GM12865 (cell line): ENCODE results near the gene MBTPS1.

Experiments
- DNase-seq: peaks from one replicate; pipeline ENCODE4 v3.0.0; 2010; ENCODE audit warnings: low read depth
- H3K4me3 ChIP-seq: 2 replicates; pipeline ENCODE4 v1.5.1; 2011; ENCODE audit warnings: mild to moderate bottlenecking, low read depth, low read length, control low read depth
- CTCF ChIP-seq: IDR thresholded peaks from 2 replicates; pipeline ENCODE4 v1.5.1; 2011; ENCODE audit warnings: low read length, control low read depth, low read depth, inconsistent platforms; ENCODE audit not compliant: insufficient read depth; ENCODE audit errors: missing control alignments

MBTPS1 gene

GRCh38 chr16:84137769-84138357, 21.1 kb upstream of the MBTPS1 start:
- TF ChIP-seq CTCF: no peak
- no peak for DNase-seq
- no peak overlapping the region for H3K4me3 ChIP-seq

- DNase-seq: no peak
- H3K4me3 ChIP-seq: no peak overlapping the region
- TF ChIP-seq CTCF: no peak
Measured at GRCh38 chr16:84137287-84137686, 20.5 kb upstream of the MBTPS1 start.

- no peak for TF ChIP-seq CTCF
- no peak overlapping the region for H3K4me3 ChIP-seq
- DNase-seq: no peak
Measured at GRCh38 chr16:84136331-84137125, 19.8 kb upstream of the MBTPS1 start.

- DNase-seq: no peak
- no peak for TF ChIP-seq CTCF
- no peak overlapping the region for H3K4me3 ChIP-seq
Measured at GRCh38 chr16:84132527-84133285, 16.0 kb upstream of the MBTPS1 start.

GRCh38 chr16:84131117-84131516, 14.4 kb upstream of the MBTPS1 start:
- TF ChIP-seq CTCF: no peak
- no peak overlapping the region for H3K4me3 ChIP-seq
- DNase-seq: no peak

GRCh38 chr16:84124257-84125073, 7.7 kb upstream of the MBTPS1 start:
- no peak for TF ChIP-seq CTCF
- no peak for DNase-seq
- no peak overlapping the region for H3K4me3 ChIP-seq
